OCI-LY3 (cell line): ENCODE measurements around the gene FRMPD3.

Experiments
- EZH2phosphoT487 ChIP-seq: fragments of 200-600 bp; shearing (Covaris generic); IDR thresholded peaks from 2 replicates; pipeline ENCODE4 v1.6.1; 2018; ENCODE audit warnings: antibody characterized with exemption, mixed run types, low read depth
- TF ChIP-seq, protein P1 (sequence below): fragments of 200-600, 300-600 bp; sonication (generic); IDR thresholded peaks from 2 replicates; pipeline ENCODE4 v1.5.1; 2014; ENCODE audit warnings: antibody characterized with exemption, low read length, low read depth

DNA sequence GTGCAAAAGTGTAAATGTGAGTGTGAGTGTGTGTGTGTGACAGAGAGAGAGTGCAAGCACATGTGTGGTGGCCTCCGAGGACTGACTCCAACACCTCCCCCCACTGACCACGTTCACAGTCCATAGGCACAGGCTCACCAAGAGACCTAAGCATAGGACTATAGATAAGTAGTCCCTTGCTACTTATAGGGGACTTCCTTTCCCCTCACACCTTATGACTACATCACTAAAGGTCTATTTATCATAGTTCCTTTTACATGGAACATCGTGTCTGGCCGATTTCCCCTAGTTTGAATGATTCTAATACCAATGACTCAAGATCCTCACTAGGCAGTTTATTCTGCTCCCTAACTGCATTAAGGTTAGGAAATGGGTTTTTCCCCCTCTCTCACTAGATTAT, 17.8 kb downstream of the FRMPD3 start:
- TF ChIP-seq, protein P1, sequence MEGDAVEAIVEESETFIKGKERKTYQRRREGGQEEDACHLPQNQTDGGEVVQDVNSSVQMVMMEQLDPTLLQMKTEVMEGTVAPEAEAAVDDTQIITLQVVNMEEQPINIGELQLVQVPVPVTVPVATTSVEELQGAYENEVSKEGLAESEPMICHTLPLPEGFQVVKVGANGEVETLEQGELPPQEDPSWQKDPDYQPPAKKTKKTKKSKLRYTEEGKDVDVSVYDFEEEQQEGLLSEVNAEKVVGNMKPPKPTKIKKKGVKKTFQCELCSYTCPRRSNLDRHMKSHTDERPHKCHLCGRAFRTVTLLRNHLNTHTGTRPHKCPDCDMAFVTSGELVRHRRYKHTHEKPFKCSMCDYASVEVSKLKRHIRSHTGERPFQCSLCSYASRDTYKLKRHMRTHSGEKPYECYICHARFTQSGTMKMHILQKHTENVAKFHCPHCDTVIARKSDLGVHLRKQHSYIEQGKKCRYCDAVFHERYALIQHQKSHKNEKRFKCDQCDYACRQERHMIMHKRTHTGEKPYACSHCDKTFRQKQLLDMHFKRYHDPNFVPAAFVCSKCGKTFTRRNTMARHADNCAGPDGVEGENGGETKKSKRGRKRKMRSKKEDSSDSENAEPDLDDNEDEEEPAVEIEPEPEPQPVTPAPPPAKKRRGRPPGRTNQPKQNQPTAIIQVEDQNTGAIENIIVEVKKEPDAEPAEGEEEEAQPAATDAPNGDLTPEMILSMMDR = no peak
- no peak for TF ChIP-seq EZH2phosphoT487
